HEK293 (cell line): ENCODE measurements around the gene ARNT2.

ENCODE experiments used
- CTCF ChIA-PET: fragments of 350-600 bp; formaldehyde crosslinking; extraction: SDS; loops from one replicate; lab custom pipeline; 2021; ENCODE audit warnings: antibody characterized with exemption; lab: Yijun Ruan, JAX
- POLR2A ChIA-PET: fragments of 300-600 bp; formaldehyde crosslinking; extraction: SDS; loops from one replicate; lab custom pipeline; 2020; ENCODE audit warnings: antibody characterized with exemption, inconsistent platforms; lab: Yijun Ruan, JAX
- H3K27ac ChIP-seq: fragments of 200-500 bp; sonication (Bioruptor generic); 2 replicates; pipeline ENCODE4 v1.5.1; 2014; ENCODE audit warnings: low read depth, low read length, control low read depth, inconsistent platforms; ENCODE audit errors: extremely low read depth
- H3K36me3 ChIP-seq, 2 experiments: fragments of 200-500 bp in 1 of 2; sonication (Bioruptor generic) in 1 of 2; 1 replicate in 1 of 2; 2 replicates in 1 of 2; pipeline ENCODE4 v1.5.1; 2014 to 2017; ENCODE audit warnings: inconsistent platforms in 2 of 2, low read length in 2 of 2; ENCODE audit not compliant: control insufficient read depth in 2 of 2, insufficient read depth in 1 of 2
- H3K4me1 ChIP-seq: fragments of 200-500 bp; sonication (Bioruptor generic); 2 replicates; pipeline ENCODE4 v1.5.1; 2014; ENCODE audit warnings: mild to moderate bottlenecking, low read length, inconsistent platforms; ENCODE audit not compliant: control insufficient read depth, insufficient read depth
- H3K4me3 ChIP-seq: 2 replicates; pipeline ENCODE4 v1.5.1; 2011; ENCODE audit warnings: low read depth, mild to moderate bottlenecking, control low read depth, low read length, moderate library complexity
- H3K9me3 ChIP-seq: fragments of 200-500 bp; sonication (Bioruptor generic); 2 replicates; pipeline ENCODE4 v1.5.1; 2014; ENCODE audit warnings: low read depth, low read length, inconsistent platforms; ENCODE audit not compliant: control insufficient read depth, insufficient read depth
- BCL6B ChIP-seq: fragments of 450-650 bp; formaldehyde crosslinking; IDR thresholded peaks from 2 replicates; pipeline ENCODE4 v1.5.1; 2017; ENCODE audit warnings: missing biosample characterization, missing genetic modification characterization
- OSR2 ChIP-seq: fragments of 450-650 bp; formaldehyde crosslinking; IDR thresholded peaks from 2 replicates; pipeline ENCODE4 v1.5.1; 2016; ENCODE audit warnings: missing biosample characterization, missing genetic modification characterization
- SCRT1 ChIP-seq: fragments of 450-650 bp; formaldehyde crosslinking; IDR thresholded peaks from 2 replicates; pipeline ENCODE4 v1.5.1; 2016; ENCODE audit warnings: missing biosample characterization, missing genetic modification characterization, borderline replicate concordance
- SP2 ChIP-seq: fragments of 450-650 bp; formaldehyde crosslinking; IDR thresholded peaks from 2 replicates; pipeline ENCODE4 v1.5.1; 2016; ENCODE audit warnings: missing biosample characterization, missing genetic modification characterization
- SP3 ChIP-seq: fragments of 450-650 bp; formaldehyde crosslinking; IDR thresholded peaks from 2 replicates; pipeline ENCODE4 v1.5.1; 2016; ENCODE audit warnings: missing biosample characterization, missing genetic modification characterization
- ZBTB48 ChIP-seq: fragments of 450-650 bp; formaldehyde crosslinking; IDR thresholded peaks from 2 replicates; pipeline ENCODE4 v1.5.1; 2016; ENCODE audit warnings: missing biosample characterization, missing genetic modification characterization
- ZNF394 ChIP-seq: fragments of 450-650 bp; formaldehyde crosslinking; IDR thresholded peaks from 2 replicates; pipeline ENCODE4 v1.5.1; 2016; ENCODE audit warnings: missing biosample characterization, missing genetic modification characterization, mild to moderate bottlenecking, moderate library complexity, borderline replicate concordance
- ZNF518A ChIP-seq: fragments of 450-650 bp; formaldehyde crosslinking; conservative IDR thresholded peaks from 2 replicates; pipeline ENCODE4 v1.5.1; 2016; ENCODE audit warnings: low read depth, missing biosample characterization, missing genetic modification characterization
- ZNF544 ChIP-seq: fragments of 450-650 bp; formaldehyde crosslinking; IDR thresholded peaks from 2 replicates; pipeline ENCODE4 v1.5.0; 2017; ENCODE audit warnings: missing biosample characterization, missing genetic modification characterization
- ZNF707 ChIP-seq: fragments of 450-650 bp; formaldehyde crosslinking; IDR thresholded peaks from 2 replicates; pipeline ENCODE4 v1.5.1; 2016; ENCODE audit warnings: missing biosample characterization, missing genetic modification characterization
- TF ChIP-seq, protein P1 (sequence below): fragments of 450-650 bp; formaldehyde crosslinking; IDR thresholded peaks from 2 replicates; pipeline ENCODE4 v1.5.1; 2016; ENCODE audit warnings: missing biosample characterization, missing genetic modification characterization, borderline replicate concordance
- TF ChIP-seq, protein P2 (sequence below): fragments of 450-650 bp; formaldehyde crosslinking; IDR thresholded peaks from 2 replicates; pipeline ENCODE4 v1.5.1; 2016; ENCODE audit warnings: missing biosample characterization, missing genetic modification characterization, low read depth

The ARNT2 gene

GRCh38 chr15:80565398-80565797 lies 161.2 kb downstream of the ARNT2 start:
- H3K36me3 ChIP-seq: no peaks in the 10 kb centered on the region
- no peak for TF ChIP-seq ZNF394
- no peak for TF ChIP-seq SCRT1 (tag by site-specific recombination)
- TF ChIP-seq, protein P1, sequence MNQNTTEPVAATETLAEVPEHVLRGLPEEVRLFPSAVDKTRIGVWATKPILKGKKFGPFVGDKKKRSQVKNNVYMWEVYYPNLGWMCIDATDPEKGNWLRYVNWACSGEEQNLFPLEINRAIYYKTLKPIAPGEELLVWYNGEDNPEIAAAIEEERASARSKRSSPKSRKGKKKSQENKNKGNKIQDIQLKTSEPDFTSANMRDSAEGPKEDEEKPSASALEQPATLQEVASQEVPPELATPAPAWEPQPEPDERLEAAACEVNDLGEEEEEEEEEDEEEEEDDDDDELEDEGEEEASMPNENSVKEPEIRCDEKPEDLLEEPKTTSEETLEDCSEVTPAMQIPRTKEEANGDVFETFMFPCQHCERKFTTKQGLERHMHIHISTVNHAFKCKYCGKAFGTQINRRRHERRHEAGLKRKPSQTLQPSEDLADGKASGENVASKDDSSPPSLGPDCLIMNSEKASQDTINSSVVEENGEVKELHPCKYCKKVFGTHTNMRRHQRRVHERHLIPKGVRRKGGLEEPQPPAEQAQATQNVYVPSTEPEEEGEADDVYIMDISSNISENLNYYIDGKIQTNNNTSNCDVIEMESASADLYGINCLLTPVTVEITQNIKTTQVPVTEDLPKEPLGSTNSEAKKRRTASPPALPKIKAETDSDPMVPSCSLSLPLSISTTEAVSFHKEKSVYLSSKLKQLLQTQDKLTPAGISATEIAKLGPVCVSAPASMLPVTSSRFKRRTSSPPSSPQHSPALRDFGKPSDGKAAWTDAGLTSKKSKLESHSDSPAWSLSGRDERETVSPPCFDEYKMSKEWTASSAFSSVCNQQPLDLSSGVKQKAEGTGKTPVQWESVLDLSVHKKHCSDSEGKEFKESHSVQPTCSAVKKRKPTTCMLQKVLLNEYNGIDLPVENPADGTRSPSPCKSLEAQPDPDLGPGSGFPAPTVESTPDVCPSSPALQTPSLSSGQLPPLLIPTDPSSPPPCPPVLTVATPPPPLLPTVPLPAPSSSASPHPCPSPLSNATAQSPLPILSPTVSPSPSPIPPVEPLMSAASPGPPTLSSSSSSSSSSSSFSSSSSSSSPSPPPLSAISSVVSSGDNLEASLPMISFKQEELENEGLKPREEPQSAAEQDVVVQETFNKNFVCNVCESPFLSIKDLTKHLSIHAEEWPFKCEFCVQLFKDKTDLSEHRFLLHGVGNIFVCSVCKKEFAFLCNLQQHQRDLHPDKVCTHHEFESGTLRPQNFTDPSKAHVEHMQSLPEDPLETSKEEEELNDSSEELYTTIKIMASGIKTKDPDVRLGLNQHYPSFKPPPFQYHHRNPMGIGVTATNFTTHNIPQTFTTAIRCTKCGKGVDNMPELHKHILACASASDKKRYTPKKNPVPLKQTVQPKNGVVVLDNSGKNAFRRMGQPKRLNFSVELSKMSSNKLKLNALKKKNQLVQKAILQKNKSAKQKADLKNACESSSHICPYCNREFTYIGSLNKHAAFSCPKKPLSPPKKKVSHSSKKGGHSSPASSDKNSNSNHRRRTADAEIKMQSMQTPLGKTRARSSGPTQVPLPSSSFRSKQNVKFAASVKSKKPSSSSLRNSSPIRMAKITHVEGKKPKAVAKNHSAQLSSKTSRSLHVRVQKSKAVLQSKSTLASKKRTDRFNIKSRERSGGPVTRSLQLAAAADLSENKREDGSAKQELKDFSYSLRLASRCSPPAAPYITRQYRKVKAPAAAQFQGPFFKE: no peak
- TF ChIP-seq BCL6B (tag by site-specific recombination): no peak
- no peak for TF ChIP-seq ZNF518A
- TF ChIP-seq SP2 (tag by site-specific recombination): no peak
- TF ChIP-seq OSR2 (tag by site-specific recombination): no peak
- TF ChIP-seq, protein P2, sequence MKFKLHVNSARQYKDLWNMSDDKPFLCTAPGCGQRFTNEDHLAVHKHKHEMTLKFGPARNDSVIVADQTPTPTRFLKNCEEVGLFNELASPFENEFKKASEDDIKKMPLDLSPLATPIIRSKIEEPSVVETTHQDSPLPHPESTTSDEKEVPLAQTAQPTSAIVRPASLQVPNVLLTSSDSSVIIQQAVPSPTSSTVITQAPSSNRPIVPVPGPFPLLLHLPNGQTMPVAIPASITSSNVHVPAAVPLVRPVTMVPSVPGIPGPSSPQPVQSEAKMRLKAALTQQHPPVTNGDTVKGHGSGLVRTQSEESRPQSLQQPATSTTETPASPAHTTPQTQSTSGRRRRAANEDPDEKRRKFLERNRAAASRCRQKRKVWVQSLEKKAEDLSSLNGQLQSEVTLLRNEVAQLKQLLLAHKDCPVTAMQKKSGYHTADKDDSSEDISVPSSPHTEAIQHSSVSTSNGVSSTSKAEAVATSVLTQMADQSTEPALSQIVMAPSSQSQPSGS (tag by site-specific recombination): no peak
- no peak for TF ChIP-seq ZNF707
- TF ChIP-seq ZNF544 (tag by site-specific recombination): no peak
- TF ChIP-seq ZBTB48 (tag by site-specific recombination): no peak
- no peak for TF ChIP-seq SP3 (tag by site-specific recombination)
- TF ChIP-seq, all 188 proteins: peak for 0
- ChIA-PET CTCF (interaction anchor here (0.6 to 8.7 kb wide), 7 partner anchors 22 to 537 kb away, joined by 3 to 203 read pairs (median 4); partner anchors contain the start of gene CEMIP), POLR2A (no interaction called here)
- Histone ChIP-seq H3K4me1 (no peaks in the 10 kb centered on the region), H3K27ac (no peak overlapping the region), H3K4me3 (no peak overlapping the region), H3K9me3 (no peaks in the 10 kb centered on the region)
